ENCODE data around the gene DAGLB.

DNA sequence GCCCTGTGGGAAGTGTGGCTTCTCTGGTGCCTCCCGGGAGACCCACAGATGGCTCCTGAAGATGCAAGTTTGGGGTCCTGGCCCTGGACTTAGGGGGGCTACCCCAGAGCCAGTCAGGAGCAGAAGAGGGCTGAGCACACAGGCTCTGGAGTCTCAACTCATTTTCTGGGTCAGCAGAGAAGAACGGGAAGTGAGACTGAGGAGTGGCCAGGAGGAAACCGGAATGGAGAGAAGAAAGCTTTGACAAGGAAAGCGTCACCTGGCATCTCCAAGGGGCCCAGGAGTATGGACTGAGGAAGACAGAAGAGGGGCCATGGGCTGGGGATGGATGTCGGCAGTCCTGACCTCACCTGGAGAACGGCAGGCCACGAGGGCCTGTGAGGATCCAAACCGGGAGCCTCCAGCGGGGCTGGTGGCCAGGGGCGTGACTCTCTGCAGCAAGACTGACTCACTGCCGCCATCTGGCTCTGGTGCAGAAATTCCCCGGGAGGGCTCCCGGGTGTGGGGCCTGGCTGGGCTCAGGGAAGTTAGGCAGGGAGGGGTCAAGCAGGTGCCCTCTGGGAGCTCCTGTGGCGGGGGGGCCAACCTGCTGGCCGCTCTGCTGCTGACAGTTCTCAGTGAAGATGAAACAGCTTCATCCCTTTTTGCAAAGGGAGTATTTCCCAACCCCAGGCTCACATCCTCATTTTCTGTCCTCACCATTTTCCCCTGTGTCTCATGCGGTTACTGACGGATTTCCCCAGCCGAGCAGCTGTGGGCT is 23.6 kb downstream of the DAGLB start:
- no peak for TF ChIP-seq TCF3 (IDR thresholded peaks at IDR 0.05; ENCODE audit: borderline replicate concordance, insufficient read depth, low read depth, low read length)
- TF ChIP-seq ETV6 (conservative IDR thresholded peaks at IDR 0.05 in 1 of 2, IDR thresholded peaks at IDR 0.05 in 1 of 2; ENCODE audit: borderline replicate concordance in 1 of 2, low read depth in 1 of 2) = no peak
- TF ChIP-seq RFX5 (IDR thresholded peaks at IDR 0.05; ENCODE audit: low read depth, low read length) = no peak
- TF ChIP-seq, protein P1, sequence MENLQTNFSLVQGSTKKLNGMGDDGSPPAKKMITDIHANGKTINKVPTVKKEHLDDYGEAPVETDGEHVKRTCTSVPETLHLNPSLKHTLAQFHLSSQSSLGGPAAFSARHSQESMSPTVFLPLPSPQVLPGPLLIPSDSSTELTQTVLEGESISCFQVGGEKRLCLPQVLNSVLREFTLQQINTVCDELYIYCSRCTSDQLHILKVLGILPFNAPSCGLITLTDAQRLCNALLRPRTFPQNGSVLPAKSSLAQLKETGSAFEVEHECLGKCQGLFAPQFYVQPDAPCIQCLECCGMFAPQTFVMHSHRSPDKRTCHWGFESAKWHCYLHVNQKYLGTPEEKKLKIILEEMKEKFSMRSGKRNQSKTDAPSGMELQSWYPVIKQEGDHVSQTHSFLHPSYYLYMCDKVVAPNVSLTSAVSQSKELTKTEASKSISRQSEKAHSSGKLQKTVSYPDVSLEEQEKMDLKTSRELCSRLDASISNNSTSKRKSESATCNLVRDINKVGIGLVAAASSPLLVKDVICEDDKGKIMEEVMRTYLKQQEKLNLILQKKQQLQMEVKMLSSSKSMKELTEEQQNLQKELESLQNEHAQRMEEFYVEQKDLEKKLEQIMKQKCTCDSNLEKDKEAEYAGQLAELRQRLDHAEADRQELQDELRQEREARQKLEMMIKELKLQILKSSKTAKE (IDR thresholded peaks at IDR 0.05; ENCODE audit: low read depth, poor library complexity, severe bottlenecking) = no peak
- TF ChIP-seq HDAC2 (IDR thresholded peaks at IDR 0.05) = no peak
- TF ChIP-seq SMC3 (IDR thresholded peaks at IDR 0.05; ENCODE audit: borderline replicate concordance, low read length) = no peak
- no peak for TF ChIP-seq CHD4 (IDR thresholded peaks at IDR 0.05)
- no peak for TF ChIP-seq TCF7 (IDR thresholded peaks at IDR 0.05; ENCODE audit: borderline replicate concordance)
